Neural progenitor cell (in vitro differentiated cells): ENCODE data around the gene CARMIL1. TPM values are rescaled to one million over a fixed set of nuclear protein-coding genes. Genes with fewer than 3 reads are reported as not detected.

Experiments
- DNase-seq: peaks from one replicate; pipeline ENCODE4 v3.0.0-alpha.2; 2016; ENCODE audit warnings: low spot score
- H2AFZ ChIP-seq: fragments of 200-600 bp; sonication (generic); replicated peaks from 2 replicates; pipeline ENCODE4 v1.6.1; 2016; ENCODE audit warnings: antibody characterized with exemption
- H3F3A ChIP-seq: fragments of 200-600 bp; sonication (generic); 2 replicates; pipeline ENCODE4 v1.6.1; 2016; ENCODE audit warnings: antibody characterized with exemption, low read depth
- H3K27ac ChIP-seq: fragments of 200-600 bp; sonication (generic); 2 replicates; pipeline ENCODE4 v1.5.1; 2016; ENCODE audit warnings: mild to moderate bottlenecking
- H3K27me3 ChIP-seq: fragments of 200-600 bp; sonication (generic); 2 replicates; pipeline ENCODE4 v1.6.1; 2016; ENCODE audit warnings: mild to moderate bottlenecking, moderate library complexity
- H3K36me3 ChIP-seq: fragments of 200-600 bp; sonication (generic); 2 replicates; pipeline ENCODE4 v1.5.1; 2016
- H3K4me1 ChIP-seq: fragments of 200-600 bp; sonication (generic); 2 replicates; pipeline ENCODE4 v1.6.1; 2016; ENCODE audit warnings: mixed run types
- H3K4me2 ChIP-seq: fragments of 200-600 bp; sonication (generic); 2 replicates; pipeline ENCODE4 v1.6.1; 2016
- H3K4me3 ChIP-seq: fragments of 200-600 bp; sonication (generic); 2 replicates; pipeline ENCODE4 v1.5.1; 2016
- H3K79me2 ChIP-seq: fragments of 200-600 bp; sonication (generic); 2 replicates; pipeline ENCODE4 v1.6.1; 2016; ENCODE audit warnings: low read depth
- H3K9ac ChIP-seq: fragments of 200-600 bp; sonication (generic); 2 replicates; pipeline ENCODE4 v1.6.1; 2016
- H3K9me3 ChIP-seq: fragments of 200-600 bp; sonication (generic); 2 replicates; pipeline ENCODE4 v1.5.1; 2016; ENCODE audit warnings: low read depth
- H4K20me1 ChIP-seq: fragments of 200-600 bp; sonication (generic); 2 replicates; pipeline ENCODE4 v1.6.1; 2016; ENCODE audit warnings: low read depth
- H3K27ac Mint-ChIP-seq: 3 replicates; pipeline ENCODE4 v1.8.0; 2021; ENCODE audit warnings: mixed read lengths
- H3K27me3 Mint-ChIP-seq: 2 replicates; pipeline ENCODE4 v1.8.0; 2022; ENCODE audit warnings: low read depth, mild to moderate bottlenecking, inconsistent platforms, moderate library complexity, mixed read lengths; ENCODE audit not compliant: insufficient read depth
- H3K36me3 Mint-ChIP-seq: 3 replicates; pipeline ENCODE4 v1.8.0; 2021; ENCODE audit warnings: mixed read lengths
- H3K4me1 Mint-ChIP-seq: 3 replicates; pipeline ENCODE4 v1.8.0; 2021; ENCODE audit warnings: mixed read lengths
- H3K4me3 Mint-ChIP-seq: 3 replicates; pipeline ENCODE4 v1.8.0; 2021; ENCODE audit warnings: mild to moderate bottlenecking, moderate library complexity, mixed read lengths
- H3K9me3 Mint-ChIP-seq: 3 replicates; pipeline ENCODE4 v1.8.0; 2020; ENCODE audit warnings: mixed read lengths
- CTCF ChIP-seq: fragments of 200-600 bp; sonication (generic); IDR thresholded peaks from 2 replicates; pipeline ENCODE4 v1.5.1; 2017; ENCODE audit warnings: antibody characterized with exemption, mild to moderate bottlenecking
- EZH2 ChIP-seq: fragments of 200-600 bp; sonication (generic); IDR thresholded peaks from 2 replicates; pipeline ENCODE4 v1.6.1; 2017; ENCODE audit warnings: antibody characterized with exemption, mild to moderate bottlenecking, moderate library complexity
- EZH2phosphoT487 ChIP-seq: fragments of 200-600 bp; sonication (generic); IDR thresholded peaks from 2 replicates; pipeline ENCODE4 v1.6.1; 2017; ENCODE audit warnings: antibody characterized with exemption
- total RNA-seq: library from RNA; depleted of rRNA; stranded (reverse); fragments of >200 nt; gene quantifications from 2 replicates; pipeline ENCODE4 v1.2.3, GENCODE V29; 2015; ENCODE audit warnings: low replicate concordance

CARMIL1 gene
- total RNA-seq, 1 donor from 2014 or later: 13.3 TPM

GRCh38 chr6:25525078-25525477, 245.9 kb downstream of the CARMIL1 start:
- Mint-ChIP-seq H3K4me3 (no peak overlapping the region), H3K36me3 (peaks cover 13% of the 10 kb centered on the region), H3K27ac (no peak overlapping the region), H3K27me3 (peaks cover 4% of the 10 kb centered on the region), H3K4me1 (no peaks in the 10 kb centered on the region), H3K9me3 (peaks cover 2% of the 10 kb centered on the region)
- Histone ChIP-seq H3K4me1 (no peaks in the 10 kb centered on the region), H3F3A (no peaks in the 10 kb centered on the region), H2AFZ (no peak overlapping the region), H3K4me2 (no peak overlapping the region), H3K9me3 (no peaks in the 10 kb centered on the region), H4K20me1 (no peaks in the 10 kb centered on the region), H3K9ac (no peak overlapping the region), H3K4me3 (no peak overlapping the region), H3K27ac (no peak overlapping the region), H3K36me3 (no peaks in the 10 kb centered on the region), H3K27me3 (no peaks in the 10 kb centered on the region), H3K79me2 (no peaks in the 10 kb centered on the region)
- TF ChIP-seq CTCF (no peak), EZH2 (no peak), EZH2phosphoT487 (no peak)
- no peak for DNase-seq

GRCh38 chr6:25534942-25535631, 255.9 kb downstream of the CARMIL1 start:
- H3K27ac Mint-ChIP-seq: no peak overlapping the region
- no peaks in the 10 kb centered on the region for H3F3A ChIP-seq
- H3K9me3 ChIP-seq: no peaks in the 10 kb centered on the region
- no peaks in the 10 kb centered on the region for H3K36me3 ChIP-seq
- H4K20me1 ChIP-seq: no peaks in the 10 kb centered on the region
- TF ChIP-seq CTCF: no peak
- no peak for TF ChIP-seq EZH2
- TF ChIP-seq EZH2phosphoT487: no peak
- H3K4me2 ChIP-seq: no peak overlapping the region
- no peaks in the 10 kb centered on the region for H3K27me3 Mint-ChIP-seq
- H3K9ac ChIP-seq: no peak overlapping the region
- H3K9me3 Mint-ChIP-seq: no peaks in the 10 kb centered on the region
- H3K79me2 ChIP-seq: no peaks in the 10 kb centered on the region
- no peak overlapping the region for H3K27ac ChIP-seq
- no peak overlapping the region for H3K4me3 ChIP-seq
- no peaks in the 10 kb centered on the region for H3K4me1 ChIP-seq
- H3K4me3 Mint-ChIP-seq: no peak overlapping the region
- H3K4me1 Mint-ChIP-seq: peaks cover 8% of the 10 kb centered on the region
- peaks cover 18% of the 10 kb centered on the region for H3K36me3 Mint-ChIP-seq
- no peak for DNase-seq
- no peak overlapping the region for H2AFZ ChIP-seq
- no peaks in the 10 kb centered on the region for H3K27me3 ChIP-seq

GRCh38 chr6:25535632-25536225, 256.6 kb downstream of the CARMIL1 start:
- Histone ChIP-seq H2AFZ (no peak overlapping the region), H3K4me3 (no peak overlapping the region), H3K27ac (no peak overlapping the region), H3K79me2 (no peaks in the 10 kb centered on the region), H3F3A (no peaks in the 10 kb centered on the region), H3K4me2 (no peak overlapping the region), H4K20me1 (no peaks in the 10 kb centered on the region), H3K27me3 (no peaks in the 10 kb centered on the region), H3K4me1 (no peaks in the 10 kb centered on the region), H3K9me3 (no peaks in the 10 kb centered on the region), H3K36me3 (peaks cover 3% of the 10 kb centered on the region), H3K9ac (no peak overlapping the region)
- Mint-ChIP-seq H3K27me3 (no peaks in the 10 kb centered on the region), H3K4me1 (peaks cover 8% of the 10 kb centered on the region), H3K9me3 (no peaks in the 10 kb centered on the region), H3K4me3 (no peak overlapping the region), H3K27ac (no peak overlapping the region), H3K36me3 (peaks cover 22% of the 10 kb centered on the region)
- TF ChIP-seq EZH2phosphoT487: no peak
- no peak for TF ChIP-seq CTCF
- no peak for TF ChIP-seq EZH2
- no peak for DNase-seq
